ENCODE measurements around the gene KCNK18.
A peak's percentile ranks its signal among the peaks of the same experiment; 100 is the strongest.
"Not testable (repeated sequence)": the region's sequence is repeated elsewhere in the genome, so short reads cannot be mapped to it uniquely, and the experiment has no call there.

Gene KCNK18

DNA sequence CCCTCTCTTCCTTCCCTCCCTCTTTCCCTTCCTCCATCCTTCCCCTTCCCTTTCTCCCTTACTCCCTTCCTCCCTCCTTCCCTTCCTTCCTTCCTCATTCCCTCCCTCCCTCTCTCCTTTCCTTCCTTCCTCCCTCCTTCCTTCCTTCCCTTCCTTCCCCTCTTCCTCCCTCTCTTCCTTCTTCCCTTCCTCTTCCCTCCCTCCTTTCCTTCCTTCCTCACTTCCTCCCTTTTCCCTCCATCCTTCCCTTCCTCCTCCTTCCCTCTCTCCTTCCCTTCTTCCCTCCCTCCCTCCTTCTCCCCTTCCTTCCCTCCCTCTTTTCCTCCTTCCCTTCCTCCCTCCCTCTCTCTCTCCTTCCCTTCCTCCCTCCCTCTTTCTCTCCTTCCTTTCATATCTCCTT is 30.9 kb downstream of the KCNK18 start:
- DNase-seq (ENCODE audit: insufficient read length, low spot score) (no peak), FAIRE-seq (no peak)
- TF ChIP-seq TAF1 (IDR thresholded peaks at IDR 0.05; ENCODE audit: low read depth, low read length) (no peak), POLR2A (IDR thresholded peaks at IDR 0.05; ENCODE audit: low read depth, low read length) (no peak), SPI1 (IDR thresholded peaks at IDR 0.05; ENCODE audit: low read depth, low read length) (no peak)

GRCh38 chr10:117230107-117230506 is 32.8 kb downstream of the KCNK18 start:
- DNase-seq (ENCODE audit: insufficient read length, low spot score); FAIRE-seq: not testable (repeated sequence)

GRCh38 chr10:117237401-117237991 is 40.2 kb downstream of the KCNK18 start:
- TF ChIP-seq TAF1 (IDR thresholded peaks at IDR 0.05; ENCODE audit: low read depth, low read length): no peak
- TF ChIP-seq SPI1 (IDR thresholded peaks at IDR 0.05; ENCODE audit: low read depth, low read length): peak; percentile 53
- TF ChIP-seq POLR2AphosphoS5 (IDR thresholded peaks at IDR 0.05; ENCODE audit: low read depth, low read length): no peak
- no peak for TF ChIP-seq POLR2A (IDR thresholded peaks at IDR 0.05; ENCODE audit: low read depth, low read length)
- no peak for DNase-seq (ENCODE audit: insufficient read length, low spot score)
- no peak for FAIRE-seq

DNA sequence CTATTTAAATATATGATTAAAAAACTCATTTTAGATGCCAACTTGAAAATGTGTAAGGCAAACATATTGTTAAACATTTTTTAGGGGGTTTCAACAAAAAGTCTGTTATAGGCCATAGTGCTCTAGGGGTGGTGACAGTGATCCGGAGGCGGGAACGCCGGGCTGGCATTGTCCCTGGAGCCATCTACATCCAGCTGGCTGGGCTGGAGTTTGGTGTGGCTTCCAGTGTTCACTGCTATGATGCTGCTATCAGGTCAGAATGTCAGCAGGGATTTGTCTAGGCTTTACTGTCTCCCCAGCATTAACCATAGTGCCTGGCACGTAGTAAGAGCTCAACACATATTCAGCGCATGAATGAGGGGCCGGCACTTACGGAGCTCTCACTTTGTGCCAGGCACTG is 41.8 kb downstream of the KCNK18 start:
- TF ChIP-seq POLR2A (IDR thresholded peaks at IDR 0.05; ENCODE audit: low read depth, low read length) (no peak), PAX5 (IDR thresholded peaks at IDR 0.05; ENCODE audit: insufficient read depth, low read length, severe bottlenecking) (no peak), SPI1 (IDR thresholded peaks at IDR 0.05; ENCODE audit: low read depth, low read length) (no peak), TAF1 (IDR thresholded peaks at IDR 0.05; ENCODE audit: low read depth, low read length) (no peak), POLR2AphosphoS5 (IDR thresholded peaks at IDR 0.05; ENCODE audit: low read depth, low read length) (no peak)
- FAIRE-seq: no peak
- DNase-seq (ENCODE audit: insufficient read length, low spot score): no peak

DNA sequence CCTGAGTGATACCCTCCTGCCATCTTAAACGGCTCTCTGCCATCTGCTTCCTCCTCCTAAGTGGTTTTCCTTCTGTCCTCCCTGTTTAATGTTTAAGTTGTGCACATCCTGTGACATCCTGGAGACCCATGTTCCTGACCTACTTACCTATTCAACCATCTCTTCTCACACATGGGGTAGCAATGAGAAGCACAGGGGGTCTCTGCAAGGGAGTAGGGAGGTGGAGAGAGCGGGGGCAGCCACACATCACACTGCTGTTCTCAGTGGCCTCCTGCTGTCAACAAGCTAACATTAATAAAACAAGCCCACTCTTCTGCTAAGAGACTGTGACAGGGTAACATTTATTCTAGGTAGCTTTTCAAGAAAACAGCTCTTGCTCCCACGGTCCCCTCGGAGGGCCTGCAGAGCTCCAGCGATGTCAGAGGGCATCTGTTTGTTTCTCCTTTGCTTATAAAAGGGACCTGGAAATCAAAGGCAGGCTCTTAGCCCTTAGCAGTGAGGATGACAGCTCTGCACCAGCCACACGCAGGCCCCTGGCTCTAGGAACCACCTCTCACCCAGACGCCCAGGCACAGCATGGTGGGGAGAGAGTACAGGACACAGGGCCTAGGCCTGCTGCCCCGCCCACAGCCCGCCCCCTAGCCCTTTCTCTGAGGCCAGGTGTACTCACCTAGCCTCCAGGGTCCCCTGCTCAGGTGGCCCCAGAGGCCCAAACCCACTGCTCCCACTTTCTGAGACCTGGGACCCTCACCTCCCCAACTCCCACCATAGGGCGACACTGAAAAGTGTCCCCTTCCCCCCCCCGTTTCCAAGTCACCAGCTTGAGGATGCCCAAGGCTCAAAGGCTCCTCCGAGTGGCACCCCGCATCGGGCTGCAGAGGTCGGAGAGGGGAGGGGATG is 42.7 kb downstream of the KCNK18 start:
- no peak for TF ChIP-seq POU2F2 (IDR thresholded peaks at IDR 0.05; ENCODE audit: low read depth, low read length)
- TF ChIP-seq PAX5 (IDR thresholded peaks at IDR 0.05; ENCODE audit: insufficient read depth, low read length, severe bottlenecking): no peak
- TF ChIP-seq POLR2A (IDR thresholded peaks at IDR 0.05; ENCODE audit: low read depth, low read length): no peak
- TF ChIP-seq SPI1 (IDR thresholded peaks at IDR 0.05; ENCODE audit: low read depth, low read length): no peak
- TF ChIP-seq POLR2AphosphoS5 (IDR thresholded peaks at IDR 0.05; ENCODE audit: low read depth, low read length): no peak
- no peak for TF ChIP-seq TAF1 (IDR thresholded peaks at IDR 0.05; ENCODE audit: low read depth, low read length)
- DNase-seq (ENCODE audit: insufficient read length, low spot score): no peak
- FAIRE-seq: no peak

DNA sequence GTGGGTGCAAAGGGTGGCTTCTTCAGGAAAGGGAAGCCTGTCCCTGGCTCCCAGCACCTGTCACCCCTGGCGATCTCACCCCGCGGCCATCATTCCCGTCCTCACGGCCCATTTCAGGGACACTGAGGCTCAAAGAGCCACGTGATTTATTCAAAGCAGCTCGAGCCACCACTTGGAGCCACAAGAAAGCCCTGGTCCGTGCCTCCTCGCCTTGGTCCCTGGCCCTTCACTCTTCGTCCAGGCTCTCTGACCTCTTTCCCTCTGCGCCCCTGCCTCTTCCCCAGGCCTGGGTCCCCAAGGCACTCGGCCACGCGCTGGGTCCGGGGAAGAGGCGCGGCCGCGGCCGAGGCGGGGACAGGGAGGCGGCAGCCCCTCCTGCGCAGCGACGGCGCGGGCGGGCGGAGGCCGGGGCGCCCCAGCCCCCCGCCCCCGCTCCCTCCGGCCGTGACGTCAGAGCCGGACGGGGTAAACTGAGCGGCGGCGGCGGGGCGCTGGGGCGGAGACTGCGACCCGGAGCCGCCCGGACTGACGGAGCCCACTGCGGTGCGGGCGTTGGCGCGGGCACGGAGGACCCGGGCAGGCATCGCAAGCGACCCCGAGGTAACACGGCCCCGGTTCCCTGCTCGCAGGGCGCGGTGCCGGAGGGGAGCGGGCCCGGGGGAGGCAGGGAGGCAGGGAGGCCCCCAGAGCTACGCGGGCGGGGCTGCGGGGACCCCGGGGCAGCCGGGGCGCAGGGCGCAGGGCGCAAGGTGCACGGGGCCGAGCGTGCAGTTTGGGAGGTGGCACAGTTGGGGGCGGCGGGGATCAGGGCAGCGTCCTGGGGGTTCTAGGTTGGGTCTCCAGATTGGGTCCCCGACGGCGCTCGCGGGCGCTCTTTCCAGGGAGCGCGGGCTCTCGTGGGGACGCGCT is 43.6 kb downstream of the KCNK18 start, which contains the start of gene SLC18A2:
Gene SLC18A2 (plus strand): TSS at position 494 of the 909 bp plus-strand sequence. CDS start 580 bp downstream, outside the sequence.
- FAIRE-seq: no peak
- DNase-seq (ENCODE audit: insufficient read length, low spot score): no peak
- TF ChIP-seq POLR2AphosphoS5 (IDR thresholded peaks at IDR 0.05; ENCODE audit: low read depth, low read length): no peak
- TF ChIP-seq TAF1 (IDR thresholded peaks at IDR 0.05; ENCODE audit: low read depth, low read length): no peak
- TF ChIP-seq PAX5 (IDR thresholded peaks at IDR 0.05; ENCODE audit: insufficient read depth, low read length, severe bottlenecking): no peak
- TF ChIP-seq SPI1 (IDR thresholded peaks at IDR 0.05; ENCODE audit: low read depth, low read length): no peak
- TF ChIP-seq POLR2A (IDR thresholded peaks at IDR 0.05; ENCODE audit: low read depth, low read length): no peak
- TF ChIP-seq POU2F2 (IDR thresholded peaks at IDR 0.05; ENCODE audit: low read depth, low read length): no peak

DNA sequence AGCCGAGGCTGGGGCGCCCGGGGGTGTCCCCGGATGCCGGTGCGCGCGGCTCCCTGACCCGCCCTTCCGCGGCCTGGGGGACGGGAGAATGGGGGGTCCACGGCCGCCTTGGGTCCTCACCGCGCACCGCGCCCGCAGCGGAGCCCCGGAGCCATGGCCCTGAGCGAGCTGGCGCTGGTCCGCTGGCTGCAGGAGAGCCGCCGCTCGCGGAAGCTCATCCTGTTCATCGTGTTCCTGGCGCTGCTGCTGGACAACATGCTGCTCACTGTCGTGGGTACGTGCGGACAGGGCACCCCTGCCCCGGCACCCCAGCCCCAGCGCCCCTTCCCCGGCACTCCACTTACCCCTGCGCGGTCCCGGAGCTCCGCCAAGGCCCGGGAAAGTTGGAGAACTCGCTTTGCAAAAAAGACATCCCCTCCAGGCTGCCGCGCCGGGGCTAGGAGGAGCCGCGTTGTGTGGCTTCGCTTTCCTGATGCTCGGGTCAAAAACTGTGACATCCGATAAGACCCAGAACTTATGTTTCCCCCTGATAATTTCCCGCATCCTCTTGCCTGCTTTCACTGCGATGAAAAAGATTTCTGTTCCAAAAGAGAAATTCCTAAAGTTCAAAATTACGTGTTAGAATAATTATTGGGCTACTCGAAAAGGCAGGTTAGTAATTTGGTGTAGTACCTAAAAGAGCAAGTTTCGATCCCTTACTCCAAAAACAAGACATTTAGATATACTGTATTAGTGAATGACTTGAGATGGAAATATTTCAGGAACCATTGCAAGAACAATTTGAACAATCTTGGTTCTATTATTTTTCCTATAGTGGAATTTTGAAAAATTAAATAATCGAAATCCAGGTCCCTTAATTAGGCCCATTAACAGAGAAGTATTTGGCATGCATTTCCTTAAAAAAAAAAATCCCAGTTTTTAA is 44.5 kb downstream of the KCNK18 start:
- peak; percentile 40 for DNase-seq (ENCODE audit: insufficient read length, low spot score)
- TF ChIP-seq POU2F2 (IDR thresholded peaks at IDR 0.05; ENCODE audit: low read depth, low read length) (no peak), POLR2A (IDR thresholded peaks at IDR 0.05; ENCODE audit: low read depth, low read length) (no peak), POLR2AphosphoS5 (IDR thresholded peaks at IDR 0.05; ENCODE audit: low read depth, low read length) (no peak), PAX5 (IDR thresholded peaks at IDR 0.05; ENCODE audit: insufficient read depth, low read length, severe bottlenecking) (no peak), SPI1 (IDR thresholded peaks at IDR 0.05; ENCODE audit: low read depth, low read length) (no peak), TAF1 (IDR thresholded peaks at IDR 0.05; ENCODE audit: low read depth, low read length) (no peak)
- FAIRE-seq: no peak

DNA sequence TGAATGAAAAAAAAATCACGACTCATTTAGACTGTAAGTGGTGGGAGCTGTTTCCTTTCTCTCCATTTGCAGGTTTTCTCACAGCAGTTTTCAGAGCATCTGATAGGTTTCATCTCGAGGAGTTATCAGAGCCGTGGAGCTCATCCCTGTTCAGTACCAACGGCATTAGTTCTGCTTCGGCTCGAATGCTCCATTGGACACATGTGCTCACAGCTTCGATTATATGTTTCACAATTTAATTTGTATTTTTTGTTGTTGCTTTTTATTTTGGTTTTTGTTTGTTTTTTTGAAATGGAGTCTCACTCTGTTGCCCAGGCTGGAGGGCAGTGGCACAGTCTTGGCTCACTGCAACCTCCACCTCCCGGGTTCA is 45.2 kb downstream of the KCNK18 start:
- FAIRE-seq: no peak
- DNase-seq (ENCODE audit: insufficient read length, low spot score): no peak
- TF ChIP-seq SPI1 (IDR thresholded peaks at IDR 0.05; ENCODE audit: low read depth, low read length) (no peak), PAX5 (IDR thresholded peaks at IDR 0.05; ENCODE audit: insufficient read depth, low read length, severe bottlenecking) (no peak), POLR2A (IDR thresholded peaks at IDR 0.05; ENCODE audit: low read depth, low read length) (no peak), POU2F2 (IDR thresholded peaks at IDR 0.05; ENCODE audit: low read depth, low read length) (no peak), TAF1 (IDR thresholded peaks at IDR 0.05; ENCODE audit: low read depth, low read length) (no peak), POLR2AphosphoS5 (IDR thresholded peaks at IDR 0.05; ENCODE audit: low read depth, low read length) (no peak)
